A673 (cell line): Measurements from ENCODE around the gene LRRC4.

Source experiments
- EZH2 ChIP-seq: fragments of 200-600 bp; sonication (generic); IDR thresholded peaks from 2 replicates; pipeline ENCODE4 v1.6.1; 2017; ENCODE audit warnings: borderline replicate concordance, low read depth, mild to moderate bottlenecking, mixed read lengths, antibody characterized with exemption, low read length; ENCODE audit not compliant: poor library complexity, severe bottlenecking
- TF ChIP-seq, protein P1 (sequence below): fragments of 300-800, 200-600 bp; sonication (generic); conservative IDR thresholded peaks from 2 replicates; pipeline ENCODE4 v1.5.1; 2017; ENCODE audit warnings: low read depth, mild to moderate bottlenecking, antibody characterized with exemption, low read length, moderate library complexity, mixed read lengths

DNA sequence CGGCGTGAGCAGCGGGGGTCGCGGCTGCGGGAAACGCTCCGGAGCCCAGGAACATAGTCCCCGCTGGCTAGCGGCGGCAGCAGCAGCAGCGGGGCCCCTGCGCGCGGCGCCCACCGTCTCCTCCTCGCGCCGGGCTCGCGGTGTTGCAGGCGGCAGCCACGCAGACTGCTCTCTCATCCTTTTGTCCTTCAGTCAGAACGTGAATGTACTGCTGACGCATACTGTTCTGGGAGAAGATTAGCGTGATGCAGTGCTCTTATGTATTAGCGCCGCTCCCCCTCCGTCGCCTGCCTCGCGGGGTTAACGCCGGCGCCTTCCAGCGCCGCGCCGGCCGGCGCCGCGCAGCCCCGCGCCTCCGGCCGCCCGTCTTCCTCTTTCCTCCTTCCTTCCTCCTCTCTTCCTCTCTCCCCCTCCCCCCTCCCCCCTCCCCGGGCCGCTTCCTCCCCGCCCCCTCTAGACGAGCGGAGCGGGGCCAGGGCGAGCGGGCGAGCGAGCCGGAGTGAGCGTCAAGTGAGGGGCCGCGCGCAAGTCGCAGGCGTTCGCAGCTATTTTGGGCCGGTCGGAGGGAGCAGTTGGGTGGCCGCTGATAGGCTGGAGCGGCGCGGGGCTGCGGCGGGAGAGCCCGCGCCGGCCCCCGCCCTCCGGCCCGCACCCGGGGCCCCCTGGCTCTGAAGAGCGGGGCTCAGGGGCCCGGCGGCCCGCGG, 816 bp upstream of the LRRC4 start:
- TF ChIP-seq, protein P1, sequence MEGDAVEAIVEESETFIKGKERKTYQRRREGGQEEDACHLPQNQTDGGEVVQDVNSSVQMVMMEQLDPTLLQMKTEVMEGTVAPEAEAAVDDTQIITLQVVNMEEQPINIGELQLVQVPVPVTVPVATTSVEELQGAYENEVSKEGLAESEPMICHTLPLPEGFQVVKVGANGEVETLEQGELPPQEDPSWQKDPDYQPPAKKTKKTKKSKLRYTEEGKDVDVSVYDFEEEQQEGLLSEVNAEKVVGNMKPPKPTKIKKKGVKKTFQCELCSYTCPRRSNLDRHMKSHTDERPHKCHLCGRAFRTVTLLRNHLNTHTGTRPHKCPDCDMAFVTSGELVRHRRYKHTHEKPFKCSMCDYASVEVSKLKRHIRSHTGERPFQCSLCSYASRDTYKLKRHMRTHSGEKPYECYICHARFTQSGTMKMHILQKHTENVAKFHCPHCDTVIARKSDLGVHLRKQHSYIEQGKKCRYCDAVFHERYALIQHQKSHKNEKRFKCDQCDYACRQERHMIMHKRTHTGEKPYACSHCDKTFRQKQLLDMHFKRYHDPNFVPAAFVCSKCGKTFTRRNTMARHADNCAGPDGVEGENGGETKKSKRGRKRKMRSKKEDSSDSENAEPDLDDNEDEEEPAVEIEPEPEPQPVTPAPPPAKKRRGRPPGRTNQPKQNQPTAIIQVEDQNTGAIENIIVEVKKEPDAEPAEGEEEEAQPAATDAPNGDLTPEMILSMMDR, result peak; percentile 41
- no peak for TF ChIP-seq EZH2
